HG03457 (cell line): Measurements from ENCODE around the gene TUBB2B.

Experiments used
- ATAC-seq: cut with Tn5 transposase; IDR thresholded peaks from one replicate; pipeline ENCODE4 v1.9.1; 2021; ENCODE audit warnings: moderate number of reproducible peaks; ENCODE audit not compliant: unreplicated experiment

The TUBB2B gene

DNA sequence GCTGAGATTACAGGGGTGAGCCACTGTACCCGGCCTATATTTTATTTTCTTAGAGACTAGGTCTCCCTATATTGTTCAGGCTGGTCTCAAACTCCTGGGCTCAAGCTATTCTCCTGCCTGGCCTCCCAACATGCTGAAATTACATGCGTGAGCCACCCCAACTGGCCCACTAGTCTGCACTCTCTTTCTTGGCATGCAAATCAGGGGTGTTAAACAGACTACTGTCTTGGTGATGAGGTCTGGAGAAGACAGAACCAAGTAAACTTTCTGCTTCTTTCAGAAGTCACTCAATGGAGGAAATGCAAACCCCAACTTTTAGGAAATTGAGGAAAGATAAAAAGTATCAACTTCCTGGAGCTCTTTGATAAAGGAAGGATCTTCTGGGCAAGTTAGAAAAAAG is 8.0 kb upstream of the TUBB2B start:
- no peak for ATAC-seq

DNA sequence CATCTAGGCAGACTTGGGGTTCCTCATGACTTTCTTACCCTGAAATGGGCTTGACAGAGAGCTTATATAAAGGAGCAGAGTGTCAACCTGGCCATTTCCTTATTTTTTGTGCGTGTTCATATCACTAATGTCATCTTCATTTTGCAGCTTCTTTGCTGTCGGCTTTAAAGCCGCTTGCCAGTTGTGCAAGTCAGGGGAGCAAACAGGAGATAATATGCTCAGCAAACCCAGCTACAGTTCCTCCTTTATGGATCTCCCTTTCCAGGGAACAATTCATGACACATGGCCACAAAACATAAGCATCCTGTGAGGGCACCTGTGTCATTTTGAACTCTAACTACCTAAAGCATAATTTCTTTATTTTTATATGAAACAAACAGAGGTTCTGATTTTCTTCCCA is 6.5 kb upstream of the TUBB2B start:
- no peak for ATAC-seq

DNA sequence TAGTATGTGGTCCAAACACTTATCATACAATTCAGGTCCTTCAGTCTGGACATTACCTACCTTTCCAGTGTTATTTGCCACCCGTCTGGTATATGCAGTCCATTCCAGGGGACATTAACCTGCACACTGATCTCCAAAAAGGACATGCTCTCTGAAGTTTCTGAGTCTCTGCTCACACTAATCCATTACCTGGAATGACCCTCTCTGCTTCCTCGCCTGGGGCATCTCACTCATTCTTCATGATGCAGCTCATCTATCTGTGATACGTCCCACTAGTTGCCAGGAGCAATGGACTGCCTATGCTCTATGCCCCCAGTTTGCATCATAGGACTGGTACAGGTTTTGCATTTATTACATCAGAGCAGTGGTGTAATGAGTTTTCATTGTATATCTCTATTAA is 5.9 kb upstream of the TUBB2B start:
- no peak for ATAC-seq

DNA sequence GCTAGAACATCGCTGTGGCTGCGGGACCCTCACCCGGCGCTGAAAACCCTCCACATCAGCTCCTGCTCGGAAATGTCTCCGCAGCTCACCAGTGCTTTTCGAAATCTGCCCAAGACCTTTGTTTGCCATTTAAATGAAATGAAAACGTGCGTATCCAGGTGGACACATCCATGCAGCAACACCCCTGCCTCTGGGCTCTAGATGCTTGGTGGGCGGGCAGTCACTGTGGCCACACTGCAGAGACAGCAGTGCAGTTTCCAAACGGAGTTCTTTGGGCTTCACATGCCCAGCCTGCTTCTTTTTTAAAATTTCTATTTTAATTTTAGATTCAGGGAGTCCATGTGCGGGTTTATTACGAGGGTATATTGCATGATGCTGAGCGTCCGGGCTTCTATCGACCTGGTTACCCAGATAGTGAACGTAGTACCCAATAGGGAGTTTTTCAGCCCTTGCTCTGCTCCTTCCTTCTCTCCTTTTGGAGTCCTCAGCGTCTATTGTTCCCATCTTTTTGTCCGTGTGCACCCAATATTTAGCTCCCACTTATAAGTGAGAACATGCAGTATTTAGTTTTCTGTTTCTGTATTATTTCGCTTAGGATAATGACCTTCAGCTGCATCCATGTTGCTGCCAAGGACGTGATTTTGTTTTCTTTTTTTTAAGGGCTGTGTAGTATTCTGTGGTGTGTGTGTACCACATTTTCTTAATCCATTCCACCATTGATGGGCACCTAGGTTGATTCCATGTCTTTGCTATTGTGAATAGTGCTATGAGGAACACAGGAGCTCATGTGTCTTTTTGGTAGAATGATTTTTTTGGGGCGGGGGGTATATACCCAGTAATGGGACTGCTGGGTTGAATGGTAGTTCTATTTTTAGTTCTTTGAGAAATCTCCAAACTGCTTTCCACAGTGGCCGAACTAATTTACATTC is 4.8 kb upstream of the TUBB2B start:
- ATAC-seq = no peak

DNA sequence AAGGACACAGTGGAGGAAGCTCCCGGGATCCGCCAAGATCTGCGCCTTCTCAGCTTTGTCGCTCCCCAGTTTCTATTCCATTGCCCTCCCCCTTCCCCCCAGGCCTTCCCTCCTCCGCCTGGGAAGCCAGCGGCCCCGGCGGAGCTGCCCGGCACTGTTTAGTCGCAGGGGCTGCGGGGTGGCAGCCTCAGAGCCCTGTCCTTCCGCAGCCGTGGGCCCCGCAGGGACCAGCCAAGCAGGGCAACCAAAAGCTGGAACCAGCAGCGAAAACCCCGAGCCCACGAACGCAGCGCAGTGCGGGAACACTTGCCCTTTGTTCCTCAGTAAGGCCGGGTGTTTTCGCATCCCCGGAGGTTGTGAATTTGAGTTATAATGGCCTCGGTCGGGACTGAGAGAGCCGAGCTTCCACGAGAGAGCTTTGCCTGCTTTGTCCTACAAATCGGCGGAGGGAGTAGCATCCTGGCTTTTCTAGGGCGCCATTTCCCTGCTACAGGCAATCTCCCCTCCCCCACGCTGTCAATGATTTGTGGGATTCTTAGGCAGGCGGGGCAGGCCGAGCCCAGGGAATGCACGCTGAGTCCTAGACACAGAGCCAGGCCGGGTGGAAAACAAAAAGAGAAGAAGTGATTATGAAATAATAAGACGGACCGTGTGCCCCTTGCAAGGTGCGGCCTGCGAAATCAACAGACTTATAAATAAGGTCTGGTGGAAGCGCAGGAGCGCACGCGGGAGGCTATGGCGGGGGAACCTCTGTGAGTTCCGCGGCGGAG is 4.0 kb upstream of the TUBB2B start:
- ATAC-seq = no peak

DNA sequence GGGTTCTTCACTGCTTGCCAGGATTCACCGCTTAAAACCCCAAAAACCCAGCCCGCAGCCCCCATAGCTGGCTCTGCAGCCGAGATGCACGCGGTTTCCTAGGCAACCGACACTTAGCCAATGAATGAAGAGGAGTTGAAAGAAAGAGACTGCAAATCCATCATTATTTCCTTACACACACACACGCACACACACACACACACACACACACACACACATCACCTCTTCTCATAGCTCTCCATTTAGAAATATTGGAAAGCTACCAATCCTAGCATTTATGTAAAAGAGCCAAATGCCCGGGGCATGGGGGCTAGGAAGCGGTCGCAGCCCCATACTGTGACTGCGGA is 3.4 kb upstream of the TUBB2B start:
- ATAC-seq = no peak

DNA sequence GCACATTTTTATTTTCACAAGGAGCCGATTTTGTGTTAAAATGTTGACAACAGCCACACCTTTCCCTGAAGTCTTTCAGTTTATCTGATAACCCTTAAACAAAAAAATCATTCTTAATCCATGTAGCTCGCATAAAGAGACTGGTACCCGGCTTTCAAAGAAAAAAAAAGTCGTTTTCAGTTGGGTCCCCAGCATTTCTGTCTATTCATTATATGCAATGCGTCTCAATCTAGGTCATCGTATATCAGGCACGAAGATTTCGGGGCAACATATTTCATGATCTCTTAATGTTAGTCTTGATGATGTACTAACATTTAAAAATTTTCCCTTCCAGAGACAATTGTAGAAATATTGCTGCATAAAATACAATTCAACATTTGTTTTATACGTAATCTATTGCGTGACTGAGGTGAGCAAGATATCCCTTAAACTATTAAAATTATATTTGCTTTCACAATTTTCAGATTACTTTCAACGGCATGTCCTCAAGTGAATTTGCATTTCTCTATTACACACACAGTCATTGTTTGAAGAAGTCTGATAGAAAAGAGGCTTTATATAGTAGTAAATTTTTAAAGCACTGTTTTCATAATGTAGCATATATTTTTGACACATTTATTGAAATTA is 2.9 kb upstream of the TUBB2B start:
- ATAC-seq = no peak

DNA sequence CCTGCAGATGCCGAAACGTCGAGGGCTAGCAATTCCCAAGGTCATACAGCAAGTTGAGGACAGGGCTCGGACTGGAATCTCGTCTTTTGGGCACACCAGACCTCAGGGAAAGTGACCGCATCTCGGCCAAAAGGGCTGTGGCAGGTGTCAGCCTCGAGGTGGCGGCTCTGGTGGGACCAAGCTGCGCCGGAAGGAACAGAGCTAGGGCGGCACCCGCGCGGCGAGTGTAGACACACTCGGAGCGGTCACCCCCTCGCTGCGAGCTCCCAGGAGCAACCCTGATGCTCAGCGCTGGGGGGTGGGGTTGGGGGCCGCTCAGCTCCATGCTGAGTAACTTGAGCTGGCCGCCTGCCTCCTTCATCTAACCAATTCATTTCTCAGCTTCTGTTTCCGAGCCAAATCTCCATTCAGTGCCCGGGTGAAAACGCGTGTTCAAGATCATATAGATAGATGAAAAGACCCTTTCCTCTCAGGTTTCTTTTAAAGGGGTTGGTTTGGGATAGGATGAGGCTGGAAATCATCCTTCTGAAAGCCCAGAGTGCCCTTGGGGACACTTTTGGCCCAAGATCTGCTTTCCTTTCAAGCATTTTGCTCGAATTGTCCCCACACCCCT is 2.2 kb upstream of the TUBB2B start:
- no peak for ATAC-seq

DNA sequence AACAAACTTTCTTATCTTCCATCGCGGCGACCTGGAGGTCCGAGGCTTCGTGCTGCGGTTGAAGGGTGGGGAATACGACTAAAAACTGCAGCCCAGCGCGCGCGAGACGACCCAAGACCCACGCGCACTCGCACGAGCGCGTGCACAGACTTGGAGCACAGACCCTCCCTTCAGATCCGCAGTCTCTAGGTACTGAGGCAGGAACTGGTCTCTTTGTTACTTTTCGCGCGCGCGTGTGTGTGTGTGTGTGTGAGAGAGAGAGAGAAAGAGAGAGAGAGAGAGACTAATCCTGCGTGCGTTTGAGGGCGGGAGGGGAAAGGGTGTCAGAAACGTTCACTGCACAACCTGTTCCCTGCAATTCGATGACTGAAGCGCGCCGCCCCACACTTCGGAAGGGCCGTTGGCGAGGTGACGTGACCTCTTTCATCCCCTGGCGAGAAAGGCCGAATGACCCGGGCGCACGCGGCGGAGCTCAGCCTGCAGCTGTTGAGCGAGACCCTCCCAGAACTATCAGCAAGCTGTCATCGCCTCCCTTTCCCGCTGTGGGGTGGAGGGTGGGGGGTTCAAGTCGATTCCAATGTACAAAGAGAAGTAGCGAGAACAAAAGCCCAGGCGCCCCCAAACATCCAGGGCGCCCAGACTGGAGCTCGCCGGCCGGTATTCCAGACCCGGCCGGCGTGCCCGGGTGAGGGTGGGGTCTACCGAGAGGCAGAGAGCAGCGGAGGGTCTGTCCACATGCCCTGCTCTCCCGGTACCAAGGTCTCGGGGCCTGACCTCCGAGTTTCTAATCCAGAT is 1.5 kb upstream of the TUBB2B start:
- ATAC-seq = no peak

DNA sequence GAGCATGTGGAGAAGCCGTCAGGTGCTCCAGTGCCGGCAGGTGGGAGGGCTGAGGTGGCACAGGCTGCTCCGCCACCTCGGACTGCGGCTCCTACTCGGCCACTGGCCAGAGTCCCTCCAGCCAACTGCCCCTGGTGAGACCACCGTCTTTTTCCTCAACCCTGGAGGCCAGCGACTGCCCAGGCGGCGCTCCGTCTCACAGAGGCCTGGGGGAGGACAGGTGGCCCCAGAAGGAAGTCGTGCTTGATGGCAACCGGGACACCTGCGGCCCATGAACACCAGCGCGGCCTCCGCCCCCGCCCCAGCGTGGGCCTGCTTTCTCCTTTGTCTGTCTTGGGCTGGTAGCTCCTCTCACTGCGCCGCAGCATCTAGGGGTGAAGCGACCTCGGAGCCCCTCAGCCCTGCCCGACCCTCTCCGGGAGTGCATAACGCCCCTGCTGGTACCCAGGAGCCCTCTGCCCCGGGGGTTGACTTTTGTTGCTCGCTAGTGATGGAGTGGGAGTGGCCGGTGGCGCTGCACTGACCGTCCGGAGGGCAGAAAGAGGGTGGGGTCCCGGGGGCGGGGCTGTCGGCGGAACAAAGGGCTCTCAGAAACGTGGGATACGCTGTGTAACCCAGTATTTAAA is 706 bp upstream of the TUBB2B start:
- ATAC-seq = no peak

DNA sequence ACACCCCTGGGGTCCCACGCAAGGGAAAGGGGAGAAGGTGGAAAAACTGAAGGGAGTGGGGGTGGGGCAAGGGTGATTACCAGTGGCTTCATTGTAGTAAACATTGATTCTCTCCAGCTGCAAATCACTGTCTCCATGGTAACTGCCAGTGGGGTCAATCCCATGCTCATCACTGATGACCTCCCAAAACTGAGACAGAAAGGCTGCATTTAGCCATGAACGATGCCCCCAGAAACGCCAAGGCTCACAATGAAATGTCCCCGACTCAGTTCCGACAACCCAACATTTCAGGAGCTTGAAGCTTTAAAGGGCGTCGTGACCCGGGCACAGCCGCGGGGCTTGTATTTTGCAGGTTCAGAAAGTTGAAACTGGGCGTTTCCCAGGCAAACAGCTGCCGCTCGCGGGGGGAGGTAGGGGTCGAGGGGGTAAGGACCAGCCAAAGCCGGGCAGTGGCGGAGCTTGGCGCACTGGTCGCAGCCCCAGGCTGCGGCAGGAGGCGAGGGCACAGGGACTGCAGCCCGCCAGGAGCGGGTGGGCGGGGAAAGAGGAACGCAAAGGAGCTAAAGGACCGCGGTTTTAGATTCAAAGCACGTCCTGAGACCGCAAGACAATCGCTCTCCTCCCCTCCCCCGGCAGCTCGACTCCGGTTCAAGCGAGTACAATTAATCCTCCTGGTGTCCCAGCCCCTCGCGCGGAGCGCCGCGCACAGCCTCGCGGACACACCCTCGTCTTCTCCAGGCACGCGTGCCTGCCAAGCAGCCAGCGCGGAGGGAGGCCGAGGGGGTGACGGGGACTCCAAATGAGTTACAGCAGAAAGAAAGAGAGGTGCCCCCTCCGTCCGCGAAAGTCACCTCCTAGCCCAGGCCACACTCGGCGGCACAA is 731 bp downstream of the TUBB2B start:
- ATAC-seq = no peak

DNA sequence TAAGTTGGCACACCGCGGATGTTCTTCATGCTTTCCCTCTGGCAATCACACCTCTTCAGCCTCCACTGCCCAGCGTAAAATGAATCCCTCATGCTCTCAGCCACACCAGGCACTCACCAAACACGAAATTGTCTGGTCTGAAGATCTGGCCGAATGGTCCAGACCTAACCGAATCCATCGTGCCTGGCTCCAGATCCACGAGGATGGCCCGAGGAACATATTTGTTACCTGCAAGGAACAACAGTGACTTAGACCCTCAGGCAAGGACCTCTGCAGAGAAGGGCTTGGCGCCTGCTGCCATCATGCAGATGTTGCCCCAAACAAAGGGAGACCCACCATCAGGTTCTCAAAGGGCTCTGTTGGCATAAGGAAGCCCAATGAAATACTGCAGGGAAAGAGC is 1.4 kb downstream of the TUBB2B start:
- ATAC-seq = no peak

DNA sequence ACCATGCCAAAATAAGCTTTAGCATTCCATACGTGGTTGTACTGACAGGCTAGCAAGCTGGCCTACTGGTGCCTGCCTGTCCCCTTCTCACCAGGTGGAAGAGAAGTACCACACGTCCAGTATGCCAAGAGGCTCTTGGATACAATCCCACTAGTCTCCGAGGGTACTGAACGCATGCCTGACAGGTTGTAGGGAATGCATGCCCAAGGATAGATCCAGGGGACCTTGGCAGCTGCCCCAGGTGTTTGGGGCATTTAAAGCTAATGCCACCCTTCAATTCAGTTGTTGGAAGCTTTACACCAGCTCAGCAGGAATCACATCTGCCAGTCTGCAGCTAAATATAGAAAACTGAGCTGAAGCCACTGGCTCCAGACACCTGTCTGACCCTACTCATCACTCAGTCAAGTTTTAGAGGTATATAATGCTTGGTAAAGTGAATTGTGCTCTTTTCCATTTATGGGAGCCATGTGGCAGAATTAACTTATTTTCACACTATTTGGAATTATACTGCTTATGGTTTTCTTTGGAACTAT is 4.9 kb downstream of the TUBB2B start:
- no peak for ATAC-seq

DNA sequence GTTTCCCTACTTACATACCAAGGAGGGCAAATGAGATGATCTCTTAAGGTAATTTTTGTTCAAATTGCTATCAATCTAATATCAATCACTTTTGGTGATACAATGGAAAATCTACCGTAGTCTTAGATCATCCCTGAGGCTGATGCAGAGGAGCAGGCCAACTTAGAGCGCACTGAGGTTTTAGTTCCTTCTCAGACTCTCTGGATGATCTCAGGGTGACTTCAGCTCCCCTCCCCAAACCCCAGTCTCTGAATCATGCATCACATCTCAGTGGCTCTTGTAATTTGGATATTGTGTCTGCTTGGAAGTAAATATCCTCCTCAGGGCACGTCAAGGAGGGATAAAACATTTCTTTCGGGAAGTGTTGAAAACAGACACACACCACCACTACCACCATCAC is 5.9 kb downstream of the TUBB2B start:
- no peak for ATAC-seq

DNA sequence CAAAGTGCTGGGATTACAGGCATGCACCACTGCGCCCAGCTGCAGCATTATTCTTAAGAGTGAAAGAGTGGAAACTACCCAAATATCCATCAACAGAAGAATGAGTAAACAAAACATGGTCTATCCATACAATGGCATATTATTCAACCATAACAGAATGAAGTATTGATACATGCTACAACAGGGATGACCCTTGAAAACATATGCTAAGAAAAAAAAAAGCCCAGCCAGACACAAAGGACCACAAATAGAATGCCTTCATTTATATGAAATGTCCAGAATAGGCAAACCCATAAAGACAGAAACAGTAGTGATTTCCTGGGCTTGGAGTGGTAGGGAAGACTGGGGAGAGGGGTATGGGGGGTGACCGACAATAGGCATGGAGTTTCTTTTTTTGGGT is 7.1 kb downstream of the TUBB2B start:
- ATAC-seq = no peak

DNA sequence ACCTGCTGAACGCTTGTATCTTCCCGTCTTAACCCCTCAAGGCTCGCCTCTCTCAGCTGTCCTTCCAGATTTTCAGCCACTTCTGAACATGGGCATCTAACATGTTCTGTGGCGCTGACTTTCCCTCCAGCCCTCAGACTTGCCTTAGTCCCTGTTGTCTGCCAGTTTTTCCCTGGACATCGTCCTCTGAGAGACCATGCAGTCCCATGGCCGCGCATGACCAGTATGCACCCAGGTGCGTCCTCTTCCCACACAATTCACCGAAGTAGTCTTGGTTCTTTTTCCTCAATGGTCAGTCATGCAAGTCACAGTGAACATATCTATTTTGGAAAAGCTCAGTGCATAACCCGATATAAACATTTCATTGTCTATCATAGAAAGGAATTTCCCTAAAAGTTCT is 9.2 kb downstream of the TUBB2B start:
- no peak for ATAC-seq

DNA sequence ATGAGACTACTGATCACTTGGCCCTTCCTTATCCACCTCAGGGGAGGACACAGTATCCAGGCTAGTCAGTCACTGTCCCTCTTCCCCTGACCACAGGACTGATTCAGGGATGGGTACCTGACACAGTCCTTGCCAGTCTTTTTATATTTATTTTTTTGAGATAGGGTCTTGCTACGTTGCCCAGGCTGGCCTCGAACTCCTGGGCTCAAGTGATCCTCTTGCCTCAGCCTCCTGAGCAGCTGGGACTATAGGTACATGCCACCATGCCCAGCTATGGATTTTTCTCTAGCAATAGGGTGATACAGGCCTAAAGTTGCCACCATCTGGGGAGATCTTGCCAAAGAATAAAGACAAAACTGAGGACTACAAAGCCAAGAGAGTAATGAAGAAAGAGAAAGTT is 10.2 kb downstream of the TUBB2B start:
- no peak for ATAC-seq

DNA sequence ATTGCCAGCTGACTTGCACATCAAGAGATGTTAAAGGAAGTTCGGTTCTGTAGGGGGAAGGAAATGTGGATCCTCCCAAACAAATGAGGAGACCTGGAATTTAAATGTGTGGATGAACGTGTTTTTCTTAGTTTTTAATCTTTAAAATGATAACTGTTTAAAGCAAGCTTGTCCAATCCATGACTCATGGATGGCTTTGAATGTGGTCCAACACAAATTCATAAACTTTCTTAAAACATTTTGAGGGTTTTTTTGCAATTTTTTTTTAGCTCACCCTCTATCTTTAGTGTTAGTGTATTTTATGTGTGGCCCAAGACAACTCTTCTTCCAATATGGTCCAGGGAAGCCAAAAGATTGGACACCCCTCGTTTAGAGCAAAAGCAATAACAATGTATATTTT is 12.6 kb downstream of the TUBB2B start:
- ATAC-seq = no peak

DNA sequence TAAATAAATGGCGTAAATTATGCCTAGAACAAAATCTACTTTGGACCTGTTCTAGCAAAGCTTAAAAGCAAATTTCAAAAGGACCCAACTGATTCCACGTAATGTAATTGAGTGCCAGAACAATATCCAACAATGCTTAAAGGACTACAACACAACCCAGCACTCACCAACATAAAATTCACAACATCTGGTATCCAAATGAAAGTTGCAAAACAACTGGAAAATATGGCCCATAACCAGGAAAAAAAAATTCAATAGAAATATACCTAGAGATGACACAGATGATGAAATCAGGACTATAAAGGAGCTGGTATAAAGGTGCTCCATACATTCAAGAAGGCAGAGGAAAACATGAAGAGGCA is 14.1 kb downstream of the TUBB2B start:
- ATAC-seq = no peak
